Right atrium auricular region (tissue), 2 donors: ENCODE results near the gene XRCC3. TPM values are rescaled to one million over a fixed set of nuclear protein-coding genes. Genes with fewer than 3 reads are reported as not detected.
A peak's percentile ranks its signal among the peaks of the same experiment; 100 is the strongest.
"Not testable (repeated sequence)": the region's sequence is repeated elsewhere in the genome, so short reads cannot be mapped to it uniquely, and the experiment has no call there.

Experiments
- DNase-seq: peaks from one replicate; pipeline ENCODE4 v3.0.0-alpha.2; 2019; ENCODE audit warnings: low spot score
- H3K27ac ChIP-seq, 2 donors: fragments of 200-600 bp; sonication (generic); 1 replicate in 1 of 2; 2 replicates in 1 of 2; pipeline ENCODE4 v1.5.1; 2016 to 2019
- H3K27me3 ChIP-seq, 2 donors: fragments of 200-600 bp; sonication (generic); one replicate each; pipeline versions ENCODE4 v1.5.1 to v1.6.0; 2017 to 2019
- H3K36me3 ChIP-seq: fragments of 200-600 bp; sonication (generic); one replicate; pipeline ENCODE4 v1.5.1; 2016
- H3K4me1 ChIP-seq, 2 donors: fragments of 200-600 bp; sonication (generic); one replicate each; pipeline versions ENCODE4 v1.5.1 to v1.6.0; 2017 to 2019
- H3K4me3 ChIP-seq, 2 donors: fragments of 200-600 bp; sonication (generic); 1 replicate in 1 of 2; 2 replicates in 1 of 2; pipeline ENCODE4 v1.5.1; 2017 to 2019; ENCODE audit warnings: mild to moderate bottlenecking in 1 of 2, moderate library complexity in 1 of 2
- H3K9me3 ChIP-seq, 2 donors: fragments of 200-600 bp; sonication (generic); one replicate each; pipeline ENCODE4 v1.5.1; 2019
- CTCF ChIP-seq, 2 donors: fragments of 200-600 bp; sonication (generic); IDR thresholded peaks; one replicate each; pipeline ENCODE4 v1.5.1; 2019; ENCODE audit warnings: antibody characterized with exemption in 2 of 2
- total RNA-seq, 2 donors: library from RNA; depleted of rRNA; stranded (reverse); fragments of >200 nt; gene quantifications; one replicate each; pipeline ENCODE4 v1.1.0, GENCODE V29; 2016

Gene XRCC3
- total RNA-seq, 2 donors from 2014 or later = 2.1 to 3.6 TPM

GRCh38 chr14:103654619-103655018 lies 60.6 kb downstream of the XRCC3 start:
- Histone ChIP-seq H3K36me3 (peaks cover 52% of the 10 kb centered on the region), H3K4me1 (peaks cover 0 to 51% of the 10 kb centered on the region in 2 donors), H3K27ac (no peak overlapping the region), H3K4me3 (no peak overlapping the region), H3K9me3 (no peaks in the 10 kb centered on the region), H3K27me3 (no peaks in the 10 kb centered on the region)
- no peak for TF ChIP-seq CTCF (IDR thresholded peaks at IDR 0.05)
- no peak for DNase-seq

- H3K4me3 ChIP-seq = no peak overlapping the region
- H3K4me1 ChIP-seq = peaks cover 0 to 51% of the 10 kb centered on the region in 2 donors
- TF ChIP-seq CTCF (IDR thresholded peaks at IDR 0.05) = no peak
- H3K9me3 ChIP-seq = no peaks in the 10 kb centered on the region
- peak overlapping the region; percentile 45 to 58 for H3K27ac ChIP-seq
- DNase-seq = no peak
- no peaks in the 10 kb centered on the region for H3K27me3 ChIP-seq
- peaks cover 44% of the 10 kb centered on the region for H3K36me3 ChIP-seq
Measured at GRCh38 chr14:103653805-103654204, 61.4 kb downstream of the XRCC3 start.

- not testable (repeated sequence) for DNase-seq, H3K9me3 ChIP-seq, H3K27me3 ChIP-seq, H3K4me3 ChIP-seq
- H3K36me3 ChIP-seq = peaks cover 43% of the 10 kb centered on the region
- peak overlapping the region; percentile 45 to 58 for H3K27ac ChIP-seq
- peaks cover 0 to 51% of the 10 kb centered on the region in 2 donors for H3K4me1 ChIP-seq
Measured at GRCh38 chr14:103653336-103653735, 61.9 kb downstream of the XRCC3 start.

GRCh38 chr14:103652806-103653205 lies 62.4 kb downstream of the XRCC3 start:
- no peak for TF ChIP-seq CTCF (IDR thresholded peaks at IDR 0.05)
- H3K27me3 ChIP-seq = no peaks in the 10 kb centered on the region
- H3K4me3 ChIP-seq = no peak overlapping the region
- peaks cover 38% of the 10 kb centered on the region for H3K36me3 ChIP-seq
- peaks cover 0 to 51% of the 10 kb centered on the region in 2 donors for H3K4me1 ChIP-seq
- no peak for DNase-seq
- H3K9me3 ChIP-seq = no peaks in the 10 kb centered on the region
- H3K27ac ChIP-seq = peak overlapping the region; percentile 45 to 58

- Histone ChIP-seq H3K4me3 (no peak overlapping the region), H3K4me1 (peaks cover 0 to 40% of the 10 kb centered on the region in 2 donors), H3K27me3 (no peaks in the 10 kb centered on the region), H3K27ac (no peak overlapping the region), H3K36me3 (peaks cover 27% of the 10 kb centered on the region), H3K9me3 (no peaks in the 10 kb centered on the region)
- DNase-seq = no peak
- no peak for TF ChIP-seq CTCF (IDR thresholded peaks at IDR 0.05)
Measured at GRCh38 chr14:103651585-103651984, 63.7 kb downstream of the XRCC3 start.

GRCh38 chr14:103650213-103650612 lies 65.0 kb downstream of the XRCC3 start:
- TF ChIP-seq CTCF (IDR thresholded peaks at IDR 0.05) = no peak
- no peaks in the 10 kb centered on the region for H3K9me3 ChIP-seq
- no peak for DNase-seq

More at GRCh38 chr14:103650213-103650612, 65.0 kb downstream of the XRCC3 start:
- Histone ChIP-seq H3K4me3 (no peak overlapping the region), H3K27me3 (no peaks in the 10 kb centered on the region), H3K27ac (no peak overlapping the region), H3K36me3 (peaks cover 13% of the 10 kb centered on the region), H3K4me1 (peaks cover 0 to 32% of the 10 kb centered on the region in 2 donors)
